GM10266 (cell line): ENCODE measurements around the gene HHAT.

Source experiments
- DNase-seq: peaks from one replicate; pipeline ENCODE4 v3.0.0; 2012; ENCODE audit errors: extremely low spot score
- CTCF ChIP-seq: IDR thresholded peaks from 2 replicates; pipeline ENCODE4 v1.5.1; 2012; ENCODE audit warnings: mild to moderate bottlenecking, low read depth; ENCODE audit not compliant: control insufficient read depth, insufficient read depth; ENCODE audit errors: missing control alignments

The HHAT gene

DNA sequence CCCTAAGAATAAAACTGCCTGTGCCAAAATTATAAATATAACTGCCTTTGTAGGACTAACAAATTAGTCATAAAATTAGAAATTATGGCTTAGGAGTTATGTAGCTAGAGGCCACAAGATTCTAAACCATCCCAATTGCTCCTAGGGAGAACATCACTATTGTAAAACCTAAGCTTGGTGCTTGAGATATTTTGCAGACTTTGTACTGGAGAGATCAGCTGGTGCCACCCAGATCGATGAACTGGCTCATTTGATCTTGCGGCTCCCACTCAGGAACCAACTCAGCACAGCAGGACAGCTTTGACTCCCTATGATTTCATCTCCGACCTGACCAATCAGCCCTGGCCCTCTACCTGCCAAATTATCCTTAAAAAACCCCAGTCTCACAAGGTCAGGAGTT is 30.6 kb downstream of the HHAT start:
- no peak for TF ChIP-seq CTCF
- DNase-seq: no peak

GRCh38 chr1:210360852-210361477 is 32.3 kb downstream of the HHAT start:
- DNase-seq: peak; percentile 35
- TF ChIP-seq CTCF: peak; percentile 60

DNA sequence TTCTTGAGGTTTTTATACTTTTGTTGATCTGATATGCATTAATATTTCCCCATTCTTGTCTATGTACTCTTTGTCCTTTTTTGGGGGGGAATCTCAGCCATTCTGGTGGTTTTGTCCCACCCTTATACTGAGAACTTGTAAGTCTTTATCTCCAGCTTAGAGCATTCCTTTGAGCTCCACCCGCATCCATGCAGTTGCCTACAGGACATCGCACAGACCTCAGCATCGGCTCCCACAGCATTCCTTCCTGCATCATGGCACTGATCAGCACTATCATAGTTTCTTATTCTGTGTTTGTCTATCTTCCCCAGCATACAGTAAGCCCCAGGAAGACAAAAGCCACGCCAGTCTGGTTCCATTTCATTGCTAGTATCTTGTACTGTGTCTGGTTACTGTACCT is 33.0 kb downstream of the HHAT start:
- no peak for TF ChIP-seq CTCF
- no peak for DNase-seq

DNA sequence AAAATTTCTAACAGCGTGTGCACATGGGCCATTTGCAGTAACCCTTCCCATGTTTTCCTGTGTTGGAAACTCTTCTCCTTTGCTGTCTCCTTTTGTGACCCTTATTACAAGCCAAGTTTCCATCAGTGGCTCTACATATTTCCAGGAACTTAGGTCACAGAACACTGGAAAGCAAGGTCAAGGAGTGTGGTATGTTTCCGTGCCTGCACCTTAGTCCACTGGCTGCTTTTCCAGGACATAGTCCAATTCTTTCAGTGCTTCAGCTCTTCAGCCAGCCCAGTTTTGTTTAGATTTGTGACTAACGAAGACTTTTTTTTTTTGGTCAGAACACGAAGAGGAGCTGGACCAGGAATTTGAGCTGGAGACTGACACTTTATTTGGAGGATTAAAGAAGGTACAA is 33.8 kb downstream of the HHAT start:
- DNase-seq: no peak
- no peak for TF ChIP-seq CTCF

GRCh38 chr1:210363119-210363518 is 34.4 kb downstream of the HHAT start:
- TF ChIP-seq CTCF: no peak
- no peak for DNase-seq

GRCh38 chr1:210364479-210364878 is 35.8 kb downstream of the HHAT start:
- DNase-seq: no peak
- no peak for TF ChIP-seq CTCF

GRCh38 chr1:210366767-210367166 is 38.1 kb downstream of the HHAT start:
- no peak for TF ChIP-seq CTCF
- DNase-seq: no peak
